ENCODE data around the gene ACD. TPM values are rescaled to one million over a fixed set of nuclear protein-coding genes. Genes with fewer than 3 reads are reported as not detected.

ACD gene
- total and polyA plus RNA-seq, 9 of the 15 experiments (the other 6 are each of a cell fraction or from before 2014, with no cell fraction given): 4.2 to 47.4 (median 19.2) TPM

- TF ChIP-seq, protein P1, sequence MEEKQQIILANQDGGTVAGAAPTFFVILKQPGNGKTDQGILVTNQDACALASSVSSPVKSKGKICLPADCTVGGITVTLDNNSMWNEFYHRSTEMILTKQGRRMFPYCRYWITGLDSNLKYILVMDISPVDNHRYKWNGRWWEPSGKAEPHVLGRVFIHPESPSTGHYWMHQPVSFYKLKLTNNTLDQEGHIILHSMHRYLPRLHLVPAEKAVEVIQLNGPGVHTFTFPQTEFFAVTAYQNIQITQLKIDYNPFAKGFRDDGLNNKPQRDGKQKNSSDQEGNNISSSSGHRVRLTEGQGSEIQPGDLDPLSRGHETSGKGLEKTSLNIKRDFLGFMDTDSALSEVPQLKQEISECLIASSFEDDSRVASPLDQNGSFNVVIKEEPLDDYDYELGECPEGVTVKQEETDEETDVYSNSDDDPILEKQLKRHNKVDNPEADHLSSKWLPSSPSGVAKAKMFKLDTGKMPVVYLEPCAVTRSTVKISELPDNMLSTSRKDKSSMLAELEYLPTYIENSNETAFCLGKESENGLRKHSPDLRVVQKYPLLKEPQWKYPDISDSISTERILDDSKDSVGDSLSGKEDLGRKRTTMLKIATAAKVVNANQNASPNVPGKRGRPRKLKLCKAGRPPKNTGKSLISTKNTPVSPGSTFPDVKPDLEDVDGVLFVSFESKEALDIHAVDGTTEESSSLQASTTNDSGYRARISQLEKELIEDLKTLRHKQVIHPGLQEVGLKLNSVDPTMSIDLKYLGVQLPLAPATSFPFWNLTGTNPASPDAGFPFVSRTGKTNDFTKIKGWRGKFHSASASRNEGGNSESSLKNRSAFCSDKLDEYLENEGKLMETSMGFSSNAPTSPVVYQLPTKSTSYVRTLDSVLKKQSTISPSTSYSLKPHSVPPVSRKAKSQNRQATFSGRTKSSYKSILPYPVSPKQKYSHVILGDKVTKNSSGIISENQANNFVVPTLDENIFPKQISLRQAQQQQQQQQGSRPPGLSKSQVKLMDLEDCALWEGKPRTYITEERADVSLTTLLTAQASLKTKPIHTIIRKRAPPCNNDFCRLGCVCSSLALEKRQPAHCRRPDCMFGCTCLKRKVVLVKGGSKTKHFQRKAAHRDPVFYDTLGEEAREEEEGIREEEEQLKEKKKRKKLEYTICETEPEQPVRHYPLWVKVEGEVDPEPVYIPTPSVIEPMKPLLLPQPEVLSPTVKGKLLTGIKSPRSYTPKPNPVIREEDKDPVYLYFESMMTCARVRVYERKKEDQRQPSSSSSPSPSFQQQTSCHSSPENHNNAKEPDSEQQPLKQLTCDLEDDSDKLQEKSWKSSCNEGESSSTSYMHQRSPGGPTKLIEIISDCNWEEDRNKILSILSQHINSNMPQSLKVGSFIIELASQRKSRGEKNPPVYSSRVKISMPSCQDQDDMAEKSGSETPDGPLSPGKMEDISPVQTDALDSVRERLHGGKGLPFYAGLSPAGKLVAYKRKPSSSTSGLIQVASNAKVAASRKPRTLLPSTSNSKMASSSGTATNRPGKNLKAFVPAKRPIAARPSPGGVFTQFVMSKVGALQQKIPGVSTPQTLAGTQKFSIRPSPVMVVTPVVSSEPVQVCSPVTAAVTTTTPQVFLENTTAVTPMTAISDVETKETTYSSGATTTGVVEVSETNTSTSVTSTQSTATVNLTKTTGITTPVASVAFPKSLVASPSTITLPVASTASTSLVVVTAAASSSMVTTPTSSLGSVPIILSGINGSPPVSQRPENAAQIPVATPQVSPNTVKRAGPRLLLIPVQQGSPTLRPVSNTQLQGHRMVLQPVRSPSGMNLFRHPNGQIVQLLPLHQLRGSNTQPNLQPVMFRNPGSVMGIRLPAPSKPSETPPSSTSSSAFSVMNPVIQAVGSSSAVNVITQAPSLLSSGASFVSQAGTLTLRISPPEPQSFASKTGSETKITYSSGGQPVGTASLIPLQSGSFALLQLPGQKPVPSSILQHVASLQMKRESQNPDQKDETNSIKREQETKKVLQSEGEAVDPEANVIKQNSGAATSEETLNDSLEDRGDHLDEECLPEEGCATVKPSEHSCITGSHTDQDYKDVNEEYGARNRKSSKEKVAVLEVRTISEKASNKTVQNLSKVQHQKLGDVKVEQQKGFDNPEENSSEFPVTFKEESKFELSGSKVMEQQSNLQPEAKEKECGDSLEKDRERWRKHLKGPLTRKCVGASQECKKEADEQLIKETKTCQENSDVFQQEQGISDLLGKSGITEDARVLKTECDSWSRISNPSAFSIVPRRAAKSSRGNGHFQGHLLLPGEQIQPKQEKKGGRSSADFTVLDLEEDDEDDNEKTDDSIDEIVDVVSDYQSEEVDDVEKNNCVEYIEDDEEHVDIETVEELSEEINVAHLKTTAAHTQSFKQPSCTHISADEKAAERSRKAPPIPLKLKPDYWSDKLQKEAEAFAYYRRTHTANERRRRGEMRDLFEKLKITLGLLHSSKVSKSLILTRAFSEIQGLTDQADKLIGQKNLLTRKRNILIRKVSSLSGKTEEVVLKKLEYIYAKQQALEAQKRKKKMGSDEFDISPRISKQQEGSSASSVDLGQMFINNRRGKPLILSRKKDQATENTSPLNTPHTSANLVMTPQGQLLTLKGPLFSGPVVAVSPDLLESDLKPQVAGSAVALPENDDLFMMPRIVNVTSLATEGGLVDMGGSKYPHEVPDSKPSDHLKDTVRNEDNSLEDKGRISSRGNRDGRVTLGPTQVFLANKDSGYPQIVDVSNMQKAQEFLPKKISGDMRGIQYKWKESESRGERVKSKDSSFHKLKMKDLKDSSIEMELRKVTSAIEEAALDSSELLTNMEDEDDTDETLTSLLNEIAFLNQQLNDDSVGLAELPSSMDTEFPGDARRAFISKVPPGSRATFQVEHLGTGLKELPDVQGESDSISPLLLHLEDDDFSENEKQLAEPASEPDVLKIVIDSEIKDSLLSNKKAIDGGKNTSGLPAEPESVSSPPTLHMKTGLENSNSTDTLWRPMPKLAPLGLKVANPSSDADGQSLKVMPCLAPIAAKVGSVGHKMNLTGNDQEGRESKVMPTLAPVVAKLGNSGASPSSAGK (IDR thresholded peaks at IDR 0.05): no peak
- TF ChIP-seq FIP1L1 (IDR thresholded peaks at IDR 0.05; ENCODE audit: low read depth, low read length, poor library complexity, severe bottlenecking) (no peak), E4F1 (CRISPR knock-in tag; IDR thresholded peaks at IDR 0.05; ENCODE audit: borderline replicate concordance) (no peak), KLF16 (IDR thresholded peaks at IDR 0.05) (no peak), TCF3 (CRISPR knock-in tag; IDR thresholded peaks at IDR 0.05) (no peak), IFI16 (CRISPR knock-in tag; IDR thresholded peaks at IDR 0.05) (no peak)
These were observed 18.4 kb upstream of the ACD start (continued) for GRCh38 chr16:67678354-67679023.

All from K562 (cell line).